GM12878 (cell line): ENCODE data around the gene CTH.

Experiments used
- BHLHE40 ChIP-seq, 2 experiments: fragments of 450-650 bp in 1 of 2; IDR thresholded peaks; 2 replicates each; pipeline ENCODE4 v1.6.1; 2011 to 2017; ENCODE audit warnings: low read depth in 2 of 2, borderline replicate concordance in 1 of 2, improper control_type of control experiment in 1 of 2, low read length in 1 of 2, mild to moderate bottlenecking in 1 of 2
- CEBPB ChIP-seq, 2 experiments: fragments of 150-350 bp in 1 of 2; IDR thresholded peaks; 2 replicates each; pipeline ENCODE4 v1.6.1; 2012 to 2014; ENCODE audit warnings: low read depth in 2 of 2, low read length in 2 of 2, borderline replicate concordance in 1 of 2, inconsistent platforms in 1 of 2
- EP300 ChIP-seq, 2 experiments: fragments of 150-350 bp in 1 of 2; IDR thresholded peaks; 2 replicates each; pipeline ENCODE4 v1.6.1; 2011 to 2012; ENCODE audit warnings: low read depth in 2 of 2, low read length in 2 of 2, borderline replicate concordance in 1 of 2, improper control_type of control experiment in 1 of 2, inconsistent platforms in 1 of 2; ENCODE audit not compliant: control insufficient read depth in 1 of 2
- EZH2 ChIP-seq: IDR thresholded peaks from 2 replicates; pipeline ENCODE4 v1.6.1; 2012; ENCODE audit warnings: low read depth, mild to moderate bottlenecking, control low read depth, inconsistent platforms, low read length, borderline replicate concordance; ENCODE audit not compliant: control insufficient read depth
- KDM1A ChIP-seq: fragments of 200-600 bp; sonication (generic); IDR thresholded peaks from 2 replicates; pipeline ENCODE4 v1.6.1; 2016; ENCODE audit warnings: borderline replicate concordance
- POLR2A ChIP-seq: IDR thresholded peaks from 2 replicates; pipeline ENCODE4 v1.6.1; 2011; ENCODE audit warnings: low read depth, mild to moderate bottlenecking, low read length
- SMC3 ChIP-seq: IDR thresholded peaks from 2 replicates; pipeline ENCODE4 v1.6.1; 2011; ENCODE audit warnings: low read length, improper control_type of control experiment, borderline replicate concordance
- YY1 ChIP-seq: IDR thresholded peaks from 2 replicates; pipeline ENCODE4 v1.6.1; 2011; ENCODE audit warnings: low read depth, mild to moderate bottlenecking, low read length
- ZNF384 ChIP-seq: IDR thresholded peaks from 2 replicates; pipeline ENCODE4 v1.6.1; 2012; ENCODE audit warnings: low read depth, mild to moderate bottlenecking, low read length, improper control_type of control experiment, borderline replicate concordance
- TF ChIP-seq, protein P1 (sequence below), 3 experiments: IDR thresholded peaks in 2 of 3; conservative IDR thresholded peaks in 1 of 3; 2 replicates each; pipeline ENCODE4 v1.5.1; 2011; ENCODE audit warnings: low read depth in 3 of 3, low read length in 3 of 3, mild to moderate bottlenecking in 3 of 3, control low read depth in 2 of 3, moderate library complexity in 2 of 3, inconsistent platforms in 1 of 3, mixed read lengths in 1 of 3; ENCODE audit not compliant: control insufficient read depth in 2 of 3, insufficient read depth in 1 of 3; ENCODE audit errors: extremely low read depth in 1 of 3

DNA sequence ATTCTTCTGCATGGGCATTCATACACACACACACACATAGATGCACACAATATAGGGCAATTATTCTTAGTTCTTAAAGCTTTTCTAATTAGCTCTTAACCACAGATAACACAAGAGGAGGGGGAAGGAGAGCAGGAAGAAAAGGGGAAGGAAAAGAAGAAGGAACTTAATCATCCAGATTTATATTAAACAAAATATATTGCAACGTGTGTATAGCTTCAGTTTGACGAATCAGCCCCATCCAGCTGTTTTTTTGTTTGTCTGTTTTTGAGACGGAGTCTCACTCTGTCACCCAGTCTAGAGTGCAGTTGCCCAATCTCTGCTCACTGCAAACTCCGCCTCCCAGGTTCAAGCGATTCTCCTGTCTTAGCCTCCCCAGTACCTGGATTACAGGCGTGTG, 34.9 kb upstream of the CTH start:
- no peak for TF ChIP-seq CEBPB (IDR thresholded peaks at IDR 0.05; ENCODE audit: borderline replicate concordance in 1 of 2, low read depth in 2 of 2, low read length in 2 of 2)
- TF ChIP-seq, protein P1, sequence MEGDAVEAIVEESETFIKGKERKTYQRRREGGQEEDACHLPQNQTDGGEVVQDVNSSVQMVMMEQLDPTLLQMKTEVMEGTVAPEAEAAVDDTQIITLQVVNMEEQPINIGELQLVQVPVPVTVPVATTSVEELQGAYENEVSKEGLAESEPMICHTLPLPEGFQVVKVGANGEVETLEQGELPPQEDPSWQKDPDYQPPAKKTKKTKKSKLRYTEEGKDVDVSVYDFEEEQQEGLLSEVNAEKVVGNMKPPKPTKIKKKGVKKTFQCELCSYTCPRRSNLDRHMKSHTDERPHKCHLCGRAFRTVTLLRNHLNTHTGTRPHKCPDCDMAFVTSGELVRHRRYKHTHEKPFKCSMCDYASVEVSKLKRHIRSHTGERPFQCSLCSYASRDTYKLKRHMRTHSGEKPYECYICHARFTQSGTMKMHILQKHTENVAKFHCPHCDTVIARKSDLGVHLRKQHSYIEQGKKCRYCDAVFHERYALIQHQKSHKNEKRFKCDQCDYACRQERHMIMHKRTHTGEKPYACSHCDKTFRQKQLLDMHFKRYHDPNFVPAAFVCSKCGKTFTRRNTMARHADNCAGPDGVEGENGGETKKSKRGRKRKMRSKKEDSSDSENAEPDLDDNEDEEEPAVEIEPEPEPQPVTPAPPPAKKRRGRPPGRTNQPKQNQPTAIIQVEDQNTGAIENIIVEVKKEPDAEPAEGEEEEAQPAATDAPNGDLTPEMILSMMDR (IDR thresholded peaks at IDR 0.05 in 2 of 3, conservative IDR thresholded peaks at IDR 0.05 in 1 of 3; ENCODE audit: control insufficient read depth in 2 of 3, extremely low read depth in 1 of 3, insufficient read depth in 1 of 3, low read depth in 3 of 3, low read length in 3 of 3), result no peak
- no peak for TF ChIP-seq POLR2A
- TF ChIP-seq BHLHE40 (IDR thresholded peaks at IDR 0.05; ENCODE audit: borderline replicate concordance in 1 of 2, low read depth in 2 of 2, low read length in 1 of 2), result no peak
- no peak for TF ChIP-seq SMC3
- no peak for TF ChIP-seq YY1
- no peak for TF ChIP-seq KDM1A
- no peak for TF ChIP-seq EP300 (IDR thresholded peaks at IDR 0.05; ENCODE audit: borderline replicate concordance in 1 of 2, control insufficient read depth in 1 of 2, low read depth in 2 of 2, low read length in 2 of 2)
- no peak for TF ChIP-seq EZH2
- TF ChIP-seq ZNF384, result no peak
